SKM-1 treated with dmso at 0.1 percent for 144 hours (cell line): Measurements from ENCODE around the gene GPR149.

Experiments
- DNase-seq: peaks from one replicate; lab custom pipeline; 2025; ENCODE audit not compliant: unreplicated experiment; lab: John Stamatoyannopoulos, UW

Gene GPR149

DNA sequence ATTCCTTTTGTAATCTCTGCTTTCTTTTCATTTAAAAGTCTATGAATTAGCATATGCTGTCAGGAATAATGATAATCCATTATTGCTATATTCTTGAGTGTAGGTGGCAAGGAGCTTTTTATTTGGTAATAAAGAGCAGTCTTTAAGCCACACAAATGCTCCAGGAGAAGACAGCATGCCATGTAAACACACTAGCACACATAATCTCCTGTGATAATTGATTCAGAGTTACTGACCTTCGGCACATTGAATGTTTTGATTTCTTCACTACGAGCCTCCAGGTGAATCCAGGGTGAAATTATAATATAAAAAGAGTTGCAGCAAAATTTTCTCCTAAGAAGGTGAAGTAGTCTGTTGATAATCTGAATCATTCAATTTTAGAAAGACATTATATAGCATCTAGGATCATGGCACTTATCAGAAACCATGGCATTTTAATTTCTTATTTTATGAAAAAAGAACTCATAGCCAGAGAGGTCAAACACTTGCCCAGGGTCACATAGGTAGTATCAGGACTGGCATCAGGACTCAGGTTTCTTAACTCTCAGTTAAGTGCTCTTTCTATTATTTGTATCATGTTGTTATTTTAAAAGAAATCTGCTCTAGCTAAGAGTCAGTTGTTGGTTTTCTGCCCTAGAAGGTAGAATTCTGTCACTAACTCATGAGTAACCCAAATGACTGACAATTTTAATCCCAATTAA is 84.4 kb downstream of the GPR149 start:
- no peak for DNase-seq

DNA sequence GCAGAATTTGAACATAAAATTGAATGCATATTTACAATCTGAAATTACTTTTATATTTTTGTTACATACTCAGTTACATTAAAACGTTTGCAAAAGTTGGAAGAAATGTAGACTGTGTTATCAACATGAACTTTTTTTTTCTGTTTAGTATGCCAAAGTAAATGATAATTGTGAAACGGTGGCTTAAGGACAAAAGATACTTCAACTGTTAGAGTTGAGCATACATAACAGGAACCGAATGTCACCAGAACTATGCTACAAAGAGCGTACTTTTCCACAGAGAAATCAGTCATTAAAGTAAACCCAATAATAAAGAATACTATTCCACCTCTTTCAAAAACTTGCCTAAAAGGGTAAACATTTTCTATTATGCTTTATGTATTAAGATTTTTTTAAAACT is 91.4 kb downstream of the GPR149 start:
- DNase-seq: no peak

DNA sequence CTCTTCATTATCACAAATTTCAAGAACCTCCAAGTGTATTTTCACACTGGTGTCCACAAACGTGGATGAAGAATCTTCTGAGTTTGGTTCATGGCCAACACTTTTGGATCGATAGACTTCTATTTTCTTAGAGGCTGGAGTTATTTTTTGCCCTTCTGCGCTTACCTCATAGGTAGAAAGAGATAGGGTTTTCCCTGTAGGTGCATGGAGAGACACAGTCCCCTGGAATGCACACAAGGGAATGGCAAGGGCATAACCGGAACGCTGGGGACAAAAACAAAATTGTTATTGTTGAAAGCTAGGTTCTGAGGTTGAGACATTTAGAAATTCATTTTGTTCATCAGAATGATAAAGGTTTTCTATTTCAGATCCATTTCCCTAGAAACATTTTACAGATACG is 92.0 kb downstream of the GPR149 start:
- no peak for DNase-seq

DNA sequence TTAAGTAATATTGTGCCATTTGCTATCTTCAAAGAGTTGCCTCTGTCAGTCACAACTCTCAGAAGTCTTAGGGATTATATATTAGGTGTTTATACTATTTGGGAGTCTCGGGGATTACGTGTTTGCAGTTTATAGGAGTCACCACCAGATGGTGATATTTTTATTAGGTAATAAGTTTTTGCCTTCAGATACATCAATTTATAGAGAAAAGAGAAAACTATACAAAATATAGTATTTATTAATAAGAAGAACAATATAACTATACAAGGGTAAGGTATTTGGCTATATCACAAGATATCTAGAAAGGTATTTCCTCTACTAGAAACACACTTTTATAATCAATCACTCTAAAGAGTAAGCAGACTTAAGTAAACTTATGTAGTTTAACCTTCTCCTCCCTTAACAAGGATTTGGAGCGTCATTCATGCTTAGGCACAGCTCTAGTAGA is 95.0 kb downstream of the GPR149 start:
- DNase-seq: peak; percentile 15

DNA sequence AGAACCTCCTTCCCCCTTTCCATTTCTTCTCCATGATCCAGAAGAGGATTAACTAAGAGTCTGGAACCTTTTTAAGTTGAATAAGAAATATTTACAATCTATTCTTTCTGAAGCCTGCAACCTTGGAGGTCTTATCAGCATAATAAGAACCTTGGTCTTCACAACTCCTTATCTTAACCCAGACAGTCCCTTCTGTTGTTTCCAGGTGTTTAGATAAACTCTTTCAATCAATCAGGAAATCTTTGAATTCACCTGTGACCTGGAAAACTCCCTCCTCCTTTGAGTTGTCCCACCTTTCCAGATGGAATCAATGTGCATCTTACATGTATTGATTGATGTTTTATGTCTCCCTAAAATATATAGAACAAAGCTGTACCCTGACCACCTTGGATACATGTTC is 102.1 kb downstream of the GPR149 start:
- DNase-seq: no peak

DNA sequence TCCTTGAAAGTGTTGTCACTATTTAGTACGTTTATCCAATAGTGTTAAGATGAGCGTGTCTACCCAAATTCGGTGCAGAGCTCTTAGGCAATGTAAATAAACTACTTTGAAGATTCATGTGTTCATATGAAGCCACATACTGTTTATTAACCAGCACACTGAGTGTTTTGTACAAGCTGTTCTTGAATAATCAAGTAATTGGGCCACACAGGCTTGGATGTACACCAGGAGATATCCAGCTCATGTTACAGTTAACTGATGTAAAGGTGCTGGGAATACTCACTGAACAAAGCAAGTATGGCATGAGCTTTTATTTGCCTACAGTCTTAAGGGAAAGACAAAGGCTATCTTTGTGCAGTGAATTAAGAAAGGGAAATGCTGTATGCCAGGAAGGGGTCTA is 105.1 kb downstream of the GPR149 start:
- DNase-seq: no peak

DNA sequence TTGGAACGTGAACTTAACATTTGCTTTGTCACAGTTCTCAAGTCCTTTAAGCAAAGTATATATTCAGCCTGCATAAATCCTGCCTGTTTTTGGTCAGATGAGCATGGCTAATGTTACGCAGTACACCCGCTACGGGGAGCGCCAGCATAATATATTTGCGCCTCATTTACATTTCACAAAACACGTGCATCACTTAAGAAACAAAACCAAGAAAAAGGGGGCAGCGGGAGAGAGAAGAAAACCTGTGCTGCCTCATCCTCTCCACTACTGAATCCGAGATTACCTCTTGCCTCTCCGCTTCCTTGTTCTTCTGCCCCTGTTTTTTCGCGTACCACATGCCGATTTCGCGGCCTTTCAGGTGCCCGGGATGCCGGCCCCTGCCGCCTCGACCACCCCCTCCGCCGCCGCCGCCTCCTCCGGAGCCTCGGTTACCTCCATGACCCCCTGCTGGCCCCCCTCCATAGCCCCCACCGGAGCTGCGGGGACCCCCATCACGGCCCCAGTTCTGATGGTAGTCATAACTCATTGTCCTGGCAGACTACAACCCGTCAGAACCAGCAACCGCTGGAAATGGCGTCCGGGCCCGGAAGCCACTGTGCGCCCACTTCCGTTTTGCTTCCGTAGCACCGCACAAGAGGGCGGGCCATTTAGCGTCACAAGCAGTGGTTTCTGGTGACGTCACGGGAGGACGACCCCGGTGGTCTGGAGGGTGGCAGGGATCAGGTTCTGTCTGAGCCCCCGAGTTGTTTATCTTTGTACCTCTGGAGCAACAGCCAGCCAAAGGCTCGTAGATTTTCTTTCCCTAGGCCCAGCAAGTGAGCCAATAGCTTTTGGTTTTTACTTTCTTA is 105.9 kb downstream of the GPR149 start, which contains the start of gene DHX36:
Gene DHX36, minus strand, starts transcription at position 597 of the 848 bp plus-strand sequence. Its CDS starts 71 bp downstream, at position 526.
- peak; percentile 77 for DNase-seq

DNA sequence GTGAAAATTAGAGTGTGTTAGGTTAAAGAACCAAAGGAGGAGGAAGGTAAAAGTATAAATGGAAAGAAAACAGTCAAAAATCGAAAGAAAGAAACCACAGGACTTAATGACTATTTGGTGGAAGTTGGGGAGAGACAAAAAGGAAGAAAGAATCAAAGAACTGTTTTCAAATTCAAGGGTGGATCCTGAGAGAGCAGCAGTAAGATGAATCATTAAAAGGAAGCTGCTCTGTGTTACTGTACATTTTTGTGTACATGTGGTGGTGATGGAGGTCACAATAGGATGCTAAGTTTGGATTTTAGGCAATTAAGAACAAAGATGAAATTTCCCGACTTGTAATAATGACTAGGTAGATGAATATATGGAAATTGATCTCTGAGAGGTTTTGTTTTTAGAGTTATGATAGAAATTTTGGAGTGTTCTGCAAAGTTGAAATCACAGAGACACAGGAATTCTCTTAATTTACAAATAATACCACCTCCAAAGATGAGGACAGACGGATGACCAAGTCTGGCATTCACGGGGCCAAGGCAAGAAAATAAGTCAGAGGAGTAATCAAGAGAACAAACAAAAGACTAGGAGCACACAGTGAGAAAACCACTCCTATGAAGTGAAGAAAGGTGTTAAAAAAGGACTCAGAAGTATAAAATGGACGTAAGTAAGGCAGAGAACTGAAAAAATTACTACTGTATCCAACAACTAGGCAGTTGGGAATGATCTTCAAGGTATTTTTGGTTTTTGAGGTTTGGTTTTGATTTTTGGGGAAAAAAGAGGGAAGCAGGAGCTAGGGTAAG is 112.8 kb downstream of the GPR149 start:
- DNase-seq: no peak

DNA sequence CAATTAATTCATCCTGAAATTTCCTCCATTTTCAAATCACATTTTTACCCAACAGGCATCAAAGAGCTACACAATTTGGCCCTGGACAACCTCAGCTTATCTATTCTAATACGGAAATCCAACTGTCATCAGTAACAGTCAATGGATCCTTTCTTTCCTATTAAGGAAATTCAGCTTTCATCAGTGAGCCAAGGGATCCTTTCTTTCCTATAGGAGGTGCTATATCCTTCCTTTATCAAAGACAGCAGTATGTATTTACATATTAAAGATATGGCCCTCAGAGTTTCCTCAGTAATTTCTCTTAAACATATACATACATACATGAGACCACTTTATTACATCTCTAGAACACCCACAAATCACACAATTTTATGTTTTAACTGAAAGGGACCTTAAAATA is 115.8 kb downstream of the GPR149 start:
- no peak for DNase-seq

DNA sequence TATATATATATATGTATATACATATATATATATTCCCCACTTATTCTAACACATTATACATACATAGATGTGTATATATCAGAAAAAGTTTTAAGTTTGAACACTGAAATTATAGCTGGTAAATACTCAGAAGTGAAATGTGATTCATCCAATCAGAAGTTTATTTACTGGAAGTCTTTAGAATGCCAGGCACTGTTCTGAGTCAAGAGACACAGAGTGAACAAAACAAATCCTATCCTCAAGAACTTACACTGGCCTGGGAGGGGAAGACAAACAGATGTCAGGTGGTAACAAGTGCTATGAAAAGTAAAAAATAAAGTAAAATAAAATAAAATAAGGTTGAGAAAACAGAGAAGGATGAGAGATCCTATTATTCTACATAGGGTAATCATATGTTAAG is 119.2 kb downstream of the GPR149 start:
- no peak for DNase-seq

DNA sequence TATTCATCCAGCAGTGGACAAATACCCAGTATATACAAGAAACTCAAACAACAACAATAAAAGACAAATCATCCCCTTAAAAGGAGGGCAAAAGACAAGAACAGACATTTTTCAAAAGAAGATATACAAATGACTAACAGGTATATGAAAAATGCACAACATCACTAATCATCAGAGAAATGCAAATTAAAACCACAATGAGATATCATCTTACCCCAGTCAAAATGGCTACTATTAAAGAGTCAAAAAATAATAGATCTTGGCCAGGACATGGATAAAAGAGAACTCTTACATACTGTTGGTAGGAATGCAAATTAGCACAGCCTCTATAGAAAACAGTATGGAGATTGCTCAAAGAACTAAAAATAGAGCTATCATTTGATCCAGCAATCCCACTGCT is 122.6 kb downstream of the GPR149 start:
- DNase-seq: no peak

DNA sequence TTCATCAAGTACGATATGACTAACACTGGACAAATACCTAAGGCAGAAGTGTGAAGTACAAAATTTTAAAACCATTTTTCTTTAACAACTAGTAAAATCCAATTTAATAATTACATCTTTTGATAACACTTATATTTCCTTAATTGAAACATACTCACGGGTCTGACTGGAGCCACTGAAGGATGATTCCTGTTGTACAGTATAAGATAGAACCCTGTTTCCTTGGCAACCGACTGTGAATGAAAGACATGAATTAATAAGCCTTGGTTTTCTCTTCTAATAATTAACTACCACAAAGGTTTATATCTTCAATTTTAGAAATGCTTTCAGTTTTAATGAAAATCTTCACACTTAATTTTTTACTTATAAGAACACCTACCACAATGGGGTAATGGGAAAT is 125.1 kb downstream of the GPR149 start:
- no peak for DNase-seq

DNA sequence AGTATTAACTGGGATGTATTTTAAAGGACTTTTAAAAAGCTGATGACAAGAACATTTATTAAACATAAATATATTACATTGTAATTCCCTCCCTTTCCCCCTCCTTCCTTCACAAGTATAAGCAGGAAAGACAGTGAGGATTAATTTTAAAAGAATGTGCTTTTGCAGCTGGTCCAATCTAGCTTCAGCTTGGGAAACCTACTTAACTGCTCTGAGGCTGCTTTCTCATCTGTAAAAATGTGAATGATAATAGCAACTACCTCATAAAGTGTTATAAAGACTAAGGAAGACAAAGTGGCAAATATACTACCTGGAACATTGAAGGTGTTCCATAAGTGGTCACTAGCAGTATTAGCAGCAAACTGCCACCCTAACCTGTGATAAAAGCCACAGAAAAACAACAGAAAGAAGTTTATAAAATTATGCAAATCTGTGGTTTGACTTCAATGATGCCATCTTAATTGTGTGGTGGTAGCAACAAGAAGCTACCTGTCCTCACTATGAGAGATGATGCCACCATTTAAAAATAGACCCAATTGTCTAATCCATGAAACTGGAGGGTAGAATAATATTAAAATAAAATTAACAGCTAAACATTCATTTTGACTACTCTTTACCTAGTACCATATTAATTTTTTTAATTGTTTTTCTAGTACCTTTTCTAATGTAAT is 125.7 kb downstream of the GPR149 start:
- DNase-seq: no peak

DNA sequence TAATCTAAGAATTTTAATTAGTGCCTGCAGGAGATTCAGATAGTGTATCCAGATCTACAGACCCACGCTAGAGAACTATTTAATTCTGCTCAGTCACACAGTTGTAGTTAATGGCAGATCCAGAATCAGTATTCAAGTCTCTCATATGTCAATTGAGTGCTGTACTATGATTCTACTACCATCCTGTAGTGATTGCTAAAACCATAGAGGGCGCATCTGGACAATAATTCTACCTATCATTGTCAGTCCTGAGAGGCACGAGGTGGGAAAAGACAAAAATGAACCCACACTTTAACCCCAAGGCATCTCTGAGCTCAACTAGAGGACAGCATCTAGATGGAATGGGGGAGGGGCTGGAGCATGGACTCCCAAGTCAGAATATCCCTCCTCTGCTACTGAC is 128.4 kb downstream of the GPR149 start:
- DNase-seq: no peak

DNA sequence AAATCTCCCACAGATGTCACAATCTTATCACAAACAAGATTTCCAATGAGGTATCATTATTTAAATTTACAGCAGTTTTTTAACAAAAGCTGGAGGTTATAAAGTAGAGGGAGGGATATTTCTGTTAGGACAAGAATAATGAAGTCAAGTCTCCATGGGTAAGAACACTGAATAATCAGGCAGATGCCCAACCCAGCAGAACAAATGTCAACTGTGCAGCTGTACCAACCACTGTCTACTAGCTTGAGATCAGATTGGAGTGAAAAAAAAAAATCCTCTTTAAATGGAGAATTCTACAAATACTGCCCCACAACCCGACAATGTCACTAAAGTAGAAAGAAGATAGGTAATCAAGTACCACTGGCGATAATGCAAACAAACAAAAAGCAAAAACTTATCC is 136.0 kb downstream of the GPR149 start:
- DNase-seq: no peak

DNA sequence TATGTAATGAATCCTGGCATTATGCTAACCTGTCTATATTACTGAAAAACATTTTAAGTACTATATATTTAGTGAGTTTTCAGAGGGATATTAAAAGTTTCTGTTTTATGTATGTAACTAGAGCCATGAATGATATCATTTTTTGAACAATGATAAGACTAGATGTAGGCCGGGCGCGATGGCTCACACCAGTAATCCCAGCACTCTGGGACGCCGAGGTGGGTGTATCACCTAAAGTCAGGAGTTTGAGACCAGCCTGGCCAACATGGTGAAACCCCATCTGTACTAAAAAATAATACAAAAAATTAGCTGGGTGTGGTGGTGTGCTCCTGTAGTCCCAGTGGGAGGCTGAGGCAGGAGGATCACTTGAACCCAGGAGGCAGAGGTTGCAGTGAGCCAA is 139.8 kb downstream of the GPR149 start:
- no peak for DNase-seq
